B cell (primary cell): ENCODE measurements around the gene SPAG6.

ENCODE experiments used
- CTCF ChIP-seq: fragments of 200-600 bp; IDR thresholded peaks from one replicate; pipeline ENCODE4 v1.8.0; 2022; ENCODE audit warnings: antibody characterized with exemption, mild to moderate bottlenecking
- EZH2 ChIP-seq: IDR thresholded peaks from 2 replicates; pipeline ENCODE4 v1.6.1; 2012; ENCODE audit warnings: borderline replicate concordance, low read depth, mild to moderate bottlenecking, moderate library complexity, low read length; ENCODE audit not compliant: insufficient read depth, poor library complexity, severe bottlenecking

- no peak for TF ChIP-seq EZH2
- no peak for TF ChIP-seq CTCF
Observed at GRCh38 chr10:22453948-22454591, 108.8 kb downstream of the SPAG6 start.
